Measurements from ENCODE around the gene MBD2.

GRCh38 chr18:54210463-54210862 is 14.0 kb downstream of the MBD2 start:
- TF ChIP-seq MYC (IDR thresholded peaks at IDR 0.05; ENCODE audit: low read depth, low read length) (no peak), POLR2A (IDR thresholded peaks at IDR 0.05; ENCODE audit: extremely low read depth, insufficient read length) (no peak), MAX (IDR thresholded peaks at IDR 0.05; ENCODE audit: low read depth, low read length) (no peak), CTCF (IDR thresholded peaks at IDR 0.05; ENCODE audit: low read depth, low read length) (no peak)

Data from NB4 (cell line).